Heart right ventricle (tissue), 16 donors: Measurements from ENCODE around the gene OMP. TPM values are rescaled to one million over a fixed set of nuclear protein-coding genes. Genes with fewer than 3 reads are reported as not detected.

ENCODE experiments used
- ATAC-seq, 8 donors: fragments of 200-7000 bp; cut with Tn5 transposase; one replicate each; pipeline ENCODE4 v1.9.1; 2020; ENCODE audit warnings: mild to moderate bottlenecking in 8 of 8, moderate library complexity in 8 of 8, moderate number of reproducible peaks in 1 of 8
- DNase-seq, 2 donors: peaks; one replicate each; pipeline ENCODE4 v3.0.0-alpha.2; 2020
- H3K27ac ChIP-seq, 10 donors: fragments of 200-600 bp; sonication (generic) in 2 of 10; one replicate each; pipeline versions ENCODE4 v1.5.0 to v1.8.0; 2020 to 2022; ENCODE audit warnings: mild to moderate bottlenecking in 3 of 10
- H3K27me3 ChIP-seq, 7 donors: fragments of 200-600 bp; one replicate each; pipeline ENCODE4 v1.8.0; 2021 to 2022; ENCODE audit warnings: mild to moderate bottlenecking in 2 of 7
- H3K36me3 ChIP-seq, 9 donors: fragments of 200-600 bp; sonication (generic) in 1 of 9; one replicate each; pipeline versions ENCODE4 v1.5.0 to v1.8.0; 2020 to 2022; ENCODE audit warnings: mild to moderate bottlenecking in 2 of 9
- H3K4me1 ChIP-seq, 9 donors: fragments of 200-600 bp; sonication (generic) in 1 of 9; one replicate each; pipeline versions ENCODE4 v1.5.0 to v1.8.0; 2020 to 2022; ENCODE audit warnings: mild to moderate bottlenecking in 4 of 9
- H3K4me3 ChIP-seq, 10 donors: fragments of 200-600 bp; sonication (generic) in 2 of 10; one replicate each; pipeline versions ENCODE4 v1.5.0 to v1.8.0; 2020 to 2022; ENCODE audit warnings: mild to moderate bottlenecking in 7 of 10, moderate library complexity in 2 of 10
- H3K9me3 ChIP-seq, 11 donors: fragments of 200-600 bp in 10 of 11; sonication (generic) in 2 of 11; one replicate each; pipeline versions ENCODE4 v1.5.0 to v1.8.0; 2013 to 2022; ENCODE audit warnings: mild to moderate bottlenecking in 2 of 11, control low read depth in 1 of 11, moderate library complexity in 1 of 11
- CTCF ChIP-seq, 9 donors: fragments of 200-600 bp; sonication (generic) in 2 of 9; IDR thresholded peaks; one replicate each; pipeline versions ENCODE4 v1.5.0 to v1.8.0; 2021 to 2022; ENCODE audit warnings: antibody characterized with exemption in 9 of 9, mild to moderate bottlenecking in 5 of 9, moderate library complexity in 1 of 9
- WGBS, 2 donors: extraction: QIAGEN DNeasy Blood & Tissue Kit; methylation state at CpG; one replicate each; pipeline ENCODE4 v1.1.7; 2013; ENCODE audit warnings: inconsistent platforms in 1 of 2; 5-methylcytosine and 5-hydroxymethylcytosine counted together
- intact Hi-C, 10 donors: fragments of 100-400 bp; cut with DNase I; formaldehyde crosslinking; loops; one replicate each; pipeline versions ENCODE4 v1.11.1 to v1.14.2; 2022
- polyA plus RNA-seq, 2 donors: library from polyadenylated mRNA; stranded (reverse); fragments of 200-250 nt; gene quantifications; one replicate each; pipeline ENCODE4 v1.2.3, GENCODE V29; 2013
- total RNA-seq, 10 donors: library from RNA; stranded (reverse); fragmentation: NEBNext Ultra II Directional in 3 of 10; extraction: Animal tissue kit (Norgen Biotek cat#: 25700) in 3 of 10; gene quantifications; one replicate each; pipeline versions ENCODE4 v1.2.1 to v1.2.4, GENCODE V29; 2021 to 2023
- donor health status: Arrhythmogenic right ventricular cardiomyopathy.
- donor health status: ischemic (EF 13 %, LVEDD 7.1; RV severe dilation, severe dysfunction).
- donor health status: healthy with polysubstance abuse.
- donor health status: DM: no; HTN: yes; CAD: no.
- donor health status: DM: no; HTN: no; CAD: no.
- donor health status: ischemic (EF 25% LVEDD 6.9; RV normal size, moderate dysfunction).
- donor health status: ischemic (EF 25% LVEDD 5.7; RV mildly dilated, moderate dysfunction).
- donor health status: healthy.
- donor health status: DM: yes; HTN: yes; CAD: no.
- donor health status: Ischemic cardiomyopathy.
- donor health status: ischemic (EF 35%, LVEDD 5.7; RV mildly dilated, moderate dysfunction).
- donor health status: nonischemic (EF 11% LVEDD 7.7; RV severe dilation, severe dysfunction).
- donor health status: DM: yes; HTN: yes; CAD: no.
- donor health status: PGD.
- donor health status: ischemic (EF 29% LVEDD 5.4; RV normal size, mild dysfunction).
- donor health status: nonischemic (EF 23%, LVEDD 6.1; RV moderate dilation, normal function).

Gene OMP
- total and polyA plus RNA-seq, 12 donors: 0.58 TPM; not detected in 11

GRCh38 chr11:77089004-77089545, 13.6 kb upstream of the OMP start:
- Histone ChIP-seq H3K9me3 (no peaks in the 10 kb centered on the region), H3K4me1 (peaks cover 0 to 10% (median 0%) of the 10 kb centered on the region in 9 donors), H3K27ac (no peak overlapping the region), H3K27me3 (no peaks in the 10 kb centered on the region), H3K4me3 (no peak overlapping the region), H3K36me3 (peaks cover 0 to 6% (median 0%) of the 10 kb centered on the region in 9 donors)
- intact Hi-C loops: loop anchor here in 3 of 10 donors (5.0 to 10.0 kb wide), 4 partner anchors 42 to 364 kb away; no protein-coding TSS in a partner anchor
- ATAC-seq (no peak), DNase-seq (no peak)
- TF ChIP-seq CTCF (IDR thresholded peaks at IDR 0.05): no peak
- WGBS, 2 donors: 89 to 90% methylated on average over 3 of the region's 3 CpGs

GRCh38 chr11:77090046-77090372, 12.6 kb upstream of the OMP start:
- Histone ChIP-seq H3K27ac (no peak overlapping the region), H3K27me3 (no peaks in the 10 kb centered on the region), H3K4me1 (peaks cover 0 to 10% (median 0%) of the 10 kb centered on the region in 9 donors), H3K4me3 (no peak overlapping the region), H3K36me3 (peaks cover 0 to 5% (median 0%) of the 10 kb centered on the region in 9 donors), H3K9me3 (no peaks in the 10 kb centered on the region)
- DNase-seq (no peak), ATAC-seq (no peak)
- intact Hi-C loops: loop anchor here in 8 of 10 donors (2.0 to 10.0 kb wide), 7 partner anchors 41 to 285 kb away; no protein-coding TSS in a partner anchor
- WGBS, 2 donors: 80 to 82% methylated on average over 4 of the region's 4 CpGs
- no peak for TF ChIP-seq CTCF (IDR thresholded peaks at IDR 0.05)

- no peak for TF ChIP-seq CTCF (IDR thresholded peaks at IDR 0.05)
- intact Hi-C loops: loop anchor here in 9 of 10 donors (1.0 to 10.0 kb wide), 10 partner anchors 24 to 367 kb away; partner anchors contain the start of gene CAPN5 (in 1 of the 9)
- Histone ChIP-seq H3K27ac (no peak overlapping the region), H3K36me3 (peaks cover 0 to 4% (median 0%) of the 10 kb centered on the region in 9 donors), H3K9me3 (no peaks in the 10 kb centered on the region), H3K27me3 (no peaks in the 10 kb centered on the region), H3K4me1 (peaks cover 0 to 10% (median 0%) of the 10 kb centered on the region in 9 donors), H3K4me3 (no peak overlapping the region)
- ATAC-seq: peak in 2 of 8 donors; percentile 15 to 24
- DNase-seq: no peak
- WGBS, 2 donors: 62 to 63% methylated on average over 13 of the region's 13 CpGs
These were observed 12.1 kb upstream of the OMP start for GRCh38 chr11:77090373-77091111.

- DNase-seq (peak; percentile 78 to 80), ATAC-seq (peak; percentile 68 to 80 (median 78))
- WGBS, 2 donors: 33 to 34% methylated on average over 9 of the region's 9 CpGs
- TF ChIP-seq CTCF (IDR thresholded peaks at IDR 0.05): peak; percentile 80 to 94 (median 91)
- H3K4me1 ChIP-seq: peaks cover 0 to 8% (median 0%) of the 10 kb centered on the region in 9 donors
- H3K9me3 ChIP-seq: no peaks in the 10 kb centered on the region
- peaks cover 0 to 4% (median 0%) of the 10 kb centered on the region in 9 donors for H3K36me3 ChIP-seq
- H3K27me3 ChIP-seq: no peaks in the 10 kb centered on the region
- intact Hi-C loops: loop anchor here in 9 of 10 donors (1.0 to 10.0 kb wide), 10 partner anchors 25 to 368 kb away; partner anchors contain the start of gene CAPN5 (in 1 of the 9)
- H3K4me3 ChIP-seq: no peak overlapping the region
- H3K27ac ChIP-seq: no peak overlapping the region
These were observed 11.3 kb upstream of the OMP start for GRCh38 chr11:77091146-77091940.
